Ovary (tissue), 9 donors: ENCODE data around the gene ECEL1. TPM values are rescaled to one million over a fixed set of nuclear protein-coding genes. Genes with fewer than 3 reads are reported as not detected.

ENCODE experiments used
- DNase-seq, 5 donors: peaks; one replicate each; pipeline ENCODE4 v3.0.0-alpha.2; 2019 to 2020
- H3K27ac ChIP-seq, 2 donors: fragments of 200-600 bp; one replicate each; pipeline versions ENCODE4 v1.5.1 to v1.8.0; 2019 to 2022
- H3K27me3 ChIP-seq: fragments of 200-600 bp; one replicate; pipeline ENCODE4 v1.8.0; 2022
- H3K36me3 ChIP-seq: fragments of 200-600 bp; sonication (generic); one replicate; pipeline ENCODE4 v1.5.1; 2019
- H3K4me1 ChIP-seq: one replicate; pipeline ENCODE4 v1.8.1; 2013; ENCODE audit warnings: mild to moderate bottlenecking, moderate library complexity; ENCODE audit not compliant: insufficient read depth
- H3K4me3 ChIP-seq: fragments of 200-600 bp; sonication (generic); one replicate; pipeline ENCODE4 v1.5.1; 2017
- H3K9me3 ChIP-seq, 2 donors: fragments of 200-600 bp in 1 of 2; sonication (generic) in 1 of 2; one replicate each; pipeline versions ENCODE4 v1.5.1 to v1.8.1; 2013 to 2019; ENCODE audit warnings: mild to moderate bottlenecking in 1 of 2, moderate library complexity in 1 of 2
- CTCF ChIP-seq, 3 donors: fragments of 450-650 bp in 2 of 3; fragments of 200-600 bp in 1 of 3; IDR thresholded peaks; one replicate each; pipeline versions ENCODE4 v1.5.1 to v1.8.0; 2016 to 2022; ENCODE audit warnings: antibody characterized with exemption in 3 of 3, mild to moderate bottlenecking in 1 of 3
- EP300 ChIP-seq: sonication (generic); formaldehyde crosslinking; IDR thresholded peaks from one replicate; pipeline ENCODE4 v1.6.1; 2017; ENCODE audit warnings: antibody characterized with exemption
- POLR2A ChIP-seq: fragments of 450-650 bp; IDR thresholded peaks from one replicate; pipeline ENCODE4 v1.6.1; 2017; ENCODE audit warnings: antibody characterized with exemption, mild to moderate bottlenecking, moderate library complexity
- WGBS, 3 donors: extraction: QIAGEN DNeasy Blood & Tissue Kit in 1 of 3; methylation state at CpG; one replicate each; pipeline versions ENCODE4 v1.1.5 to v1.1.7; 2013 to 2017; 5-methylcytosine and 5-hydroxymethylcytosine counted together
- intact Hi-C, 4 donors: fragments of 100-400 bp; cut with DNase I; formaldehyde crosslinking; loops; one replicate each; pipeline versions ENCODE4 v1.11.0 to v1.15.1; 2022 to 2023
- polyA plus RNA-seq, 2 donors: library from polyadenylated mRNA; stranded (reverse); fragments of 200-250 nt in 1 of 2; fragments of 350-450 nt in 1 of 2; fragmentation: Illumina TruSeq in 1 of 2; extraction: RNeasy Lipid Tissue Mini Kit (QIAGEN cat#74804) in 1 of 2; gene quantifications; one replicate each; pipeline ENCODE4 v1.2.3, GENCODE V29; 2013 to 2014
- total RNA-seq, 7 donors: library from RNA; depleted of rRNA in 2 of 7; stranded (reverse); fragments of >200 nt in 2 of 7; fragmentation: NEBNext Ultra II Directional in 3 of 7; extraction: Animal tissue kit (Norgen Biotek cat#: 25700) in 3 of 7; gene quantifications; one replicate each; pipeline versions ENCODE4 v1.1.0 to v1.2.4, GENCODE V29; 2016 to 2023
- donor health status: DM: no; HTN: no; CAD: no; lungs with moderate emphysema.
- donor health status: DM: no; HTN: no; CAD: no.
- donor health status: Bipolar disorder and iron deficiency.
- donor health status: DM: yes; HTN: yes; CAD: no.
- donor health status: DM: no; HTN: no; CAD: no.
- donor health status: DM: yes; HTN: yes; CAD: no.

Gene ECEL1
- total and polyA plus RNA-seq, 9 donors, result 2.4 to 251 (median 46.3) TPM

- Histone ChIP-seq H3K36me3 (no peaks in the 10 kb centered on the region), H3K9me3 (no peaks in the 10 kb centered on the region), H3K27me3 (no peaks in the 10 kb centered on the region), H3K27ac (no peak overlapping the region), H3K4me1 (no peaks in the 10 kb centered on the region), H3K4me3 (no peak overlapping the region)
- peak; percentile 9 to 31 (median 21) for DNase-seq
- TF ChIP-seq POLR2A, result no peak
- TF ChIP-seq CTCF (IDR thresholded peaks at IDR 0.05), result no peak
- no peak for TF ChIP-seq EP300
- intact Hi-C loops, result no loop called here
- WGBS, 3 donors, result 73 to 76% (median 76%) methylated on average over 18 to 19 of the region's 19 CpGs
These were observed 8.9 kb downstream of the ECEL1 start for GRCh38 chr2:232478571-232479340.

GRCh38 chr2:232477751-232478510 is 9.7 kb downstream of the ECEL1 start:
- Histone ChIP-seq H3K9me3 (no peaks in the 10 kb centered on the region), H3K27ac (no peak overlapping the region), H3K36me3 (no peaks in the 10 kb centered on the region), H3K4me3 (no peak overlapping the region), H3K4me1 (no peaks in the 10 kb centered on the region), H3K27me3 (no peaks in the 10 kb centered on the region)
- peak in 3 of 5 donors; percentile 14 to 29 (median 20) for DNase-seq
- TF ChIP-seq POLR2A, result no peak
- TF ChIP-seq EP300, result no peak
- TF ChIP-seq CTCF (IDR thresholded peaks at IDR 0.05), result no peak
- intact Hi-C loops, result no loop called here
- WGBS, 3 donors, result 88 to 93% (median 89%) methylated on average over 13 of the region's 13 CpGs

GRCh38 chr2:232476791-232477190 is 10.8 kb downstream of the ECEL1 start:
- WGBS, 3 donors, result 89 to 100% (median 98%) methylated on average over 1 to 7 of the region's 7 CpGs
- TF ChIP-seq CTCF (IDR thresholded peaks at IDR 0.05), result no peak
- no peaks in the 10 kb centered on the region for H3K36me3 ChIP-seq
- intact Hi-C loops, result no loop called here
- H3K9me3 ChIP-seq, result no peaks in the 10 kb centered on the region
- DNase-seq, result peak in 1 of 5 donors; percentile 16
- H3K4me1 ChIP-seq, result no peaks in the 10 kb centered on the region
- H3K4me3 ChIP-seq, result no peak overlapping the region
- no peaks in the 10 kb centered on the region for H3K27me3 ChIP-seq
- H3K27ac ChIP-seq, result no peak overlapping the region

- no peak for TF ChIP-seq POLR2A
- TF ChIP-seq CTCF (IDR thresholded peaks at IDR 0.05), result no peak
- no peak for TF ChIP-seq EP300
- H3K27me3 ChIP-seq, result no peaks in the 10 kb centered on the region
- H3K4me3 ChIP-seq, result no peak overlapping the region
- H3K27ac ChIP-seq, result no peak overlapping the region
- H3K4me1 ChIP-seq, result no peaks in the 10 kb centered on the region
- DNase-seq, result peak in 1 of 5 donors; percentile 15
- no peaks in the 10 kb centered on the region for H3K36me3 ChIP-seq
- 69 to 73% (median 70%) methylated on average over 2 of the region's 2 CpGs for WGBS, 3 donors
- intact Hi-C loops, result no loop called here
- H3K9me3 ChIP-seq, result no peaks in the 10 kb centered on the region
These were observed 11.6 kb downstream of the ECEL1 start for GRCh38 chr2:232476045-232476444.
